IPS-20b (cell line): ENCODE measurements around the gene LAPTM4A.

Experiments
- H3K27ac ChIP-seq: one replicate; pipeline ENCODE4 v1.5.1; 2013; ENCODE audit warnings: low read length
- H3K27me3 ChIP-seq: 2 replicates; pipeline ENCODE4 v1.6.1; 2013; ENCODE audit warnings: mild to moderate bottlenecking, low read length, inconsistent platforms; ENCODE audit not compliant: insufficient read depth
- H3K36me3 ChIP-seq: 2 replicates; pipeline ENCODE4 v1.6.1; 2013; ENCODE audit warnings: low read depth, mild to moderate bottlenecking, inconsistent platforms, low read length, moderate library complexity; ENCODE audit not compliant: insufficient read depth
- H3K4me1 ChIP-seq: 2 replicates; pipeline ENCODE4 v1.6.1; 2013; ENCODE audit warnings: mild to moderate bottlenecking, control low read depth, inconsistent platforms, low read length, moderate library complexity; ENCODE audit not compliant: insufficient read depth
- H3K4me3 ChIP-seq: 2 replicates; pipeline ENCODE4 v1.5.1; 2013; ENCODE audit warnings: mild to moderate bottlenecking, low read length, inconsistent platforms
- H3K9ac ChIP-seq: 2 replicates; pipeline ENCODE4 v1.6.1; 2013; ENCODE audit warnings: low read depth, mild to moderate bottlenecking, inconsistent platforms, low read length, moderate library complexity
- H3K9me3 ChIP-seq: 2 replicates; pipeline ENCODE4 v1.6.1; 2013; ENCODE audit warnings: mild to moderate bottlenecking, low read depth, low read length, inconsistent platforms; ENCODE audit not compliant: insufficient read depth

Gene LAPTM4A

GRCh38 chr2:20061940-20062339, 10.5 kb upstream of the LAPTM4A start:
- Histone ChIP-seq H3K27ac (no peak overlapping the region), H3K4me1 (no peaks in the 10 kb centered on the region), H3K9me3 (no peaks in the 10 kb centered on the region), H3K36me3 (no peaks in the 10 kb centered on the region), H3K4me3 (no peak overlapping the region), H3K27me3 (no peaks in the 10 kb centered on the region), H3K9ac (no peak overlapping the region)

DNA sequence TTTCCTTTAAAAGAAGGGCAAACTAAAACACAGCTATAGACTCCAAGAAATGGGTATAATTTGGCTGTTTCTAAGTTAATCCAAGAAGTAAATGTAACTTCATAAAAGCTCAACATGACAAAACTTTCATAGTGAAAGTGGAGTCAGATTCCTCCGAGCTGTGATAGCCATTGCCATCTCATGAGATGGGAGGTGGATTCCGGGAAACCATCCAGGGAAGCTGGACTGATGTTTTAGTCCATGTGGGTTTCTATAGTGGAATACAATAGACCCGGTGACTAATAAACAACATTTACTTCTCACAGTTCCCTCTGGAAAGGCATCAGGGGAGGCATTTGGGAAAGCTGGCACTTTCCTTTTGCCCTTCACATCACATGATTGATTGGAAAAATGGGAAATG, 10.0 kb upstream of the LAPTM4A start:
- H3K4me3 ChIP-seq: no peak overlapping the region
- H3K9ac ChIP-seq: no peak overlapping the region
- no peaks in the 10 kb centered on the region for H3K36me3 ChIP-seq
- no peaks in the 10 kb centered on the region for H3K4me1 ChIP-seq
- H3K27me3 ChIP-seq: no peaks in the 10 kb centered on the region; the same call in 1 of the 2 replicates
- no peak overlapping the region for H3K27ac ChIP-seq
- H3K9me3 ChIP-seq: no peaks in the 10 kb centered on the region

GRCh38 chr2:20060106-20060505, 8.7 kb upstream of the LAPTM4A start:
- no peaks in the 10 kb centered on the region for H3K36me3 ChIP-seq
- no peak overlapping the region for H3K27ac ChIP-seq
- H3K9ac ChIP-seq: no peak overlapping the region
- no peaks in the 10 kb centered on the region for H3K4me1 ChIP-seq
- no peaks in the 10 kb centered on the region; the same call in 1 of the 2 replicates for H3K27me3 ChIP-seq
- no peak overlapping the region for H3K4me3 ChIP-seq
- no peaks in the 10 kb centered on the region for H3K9me3 ChIP-seq

- no peaks in the 10 kb centered on the region for H3K36me3 ChIP-seq
- no peak overlapping the region for H3K27ac ChIP-seq
- no peak overlapping the region for H3K4me3 ChIP-seq
- no peaks in the 10 kb centered on the region; the same call in 1 of the 2 replicates for H3K27me3 ChIP-seq
- H3K4me1 ChIP-seq: peaks cover 4% of the 10 kb centered on the region; the same call in 1 of the 2 replicates
- H3K9ac ChIP-seq: no peak overlapping the region
- H3K9me3 ChIP-seq: no peaks in the 10 kb centered on the region
Observed at GRCh38 chr2:20057268-20057667, 5.8 kb upstream of the LAPTM4A start.

DNA sequence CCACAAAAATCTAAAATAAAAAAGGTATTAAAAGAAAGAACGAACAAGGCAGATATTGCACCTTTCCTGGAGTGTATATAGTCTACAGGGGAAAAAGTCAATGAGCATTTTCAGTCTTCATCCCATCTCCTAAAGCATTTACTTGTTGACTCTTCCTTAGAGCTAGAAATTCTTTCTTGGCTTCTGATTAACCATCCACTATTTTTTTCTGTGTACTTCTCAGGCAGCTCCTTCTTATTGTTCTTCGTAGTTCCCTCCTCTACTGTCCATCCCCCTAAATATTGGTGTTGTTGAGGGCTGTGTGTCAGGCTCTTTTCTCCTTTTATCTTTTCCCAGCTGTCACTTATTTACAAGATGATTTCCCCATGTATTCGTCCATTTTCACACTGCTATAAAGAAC, 3.5 kb upstream of the LAPTM4A start:
- Histone ChIP-seq H3K27ac (no peak overlapping the region), H3K36me3 (no peaks in the 10 kb centered on the region), H3K27me3 (no peaks in the 10 kb centered on the region; the same call in 1 of the 2 replicates), H3K9me3 (no peaks in the 10 kb centered on the region), H3K4me1 (peaks cover 4% of the 10 kb centered on the region; the same call in 1 of the 2 replicates), H3K4me3 (no peak overlapping the region), H3K9ac (no peak overlapping the region)

- Histone ChIP-seq H3K27ac (no peak overlapping the region), H3K27me3 (no peaks in the 10 kb centered on the region; the same call in 1 of the 2 replicates), H3K4me3 (no peak overlapping the region)
Observed at GRCh38 chr2:20054119-20054518, 2.7 kb upstream of the LAPTM4A start.

DNA sequence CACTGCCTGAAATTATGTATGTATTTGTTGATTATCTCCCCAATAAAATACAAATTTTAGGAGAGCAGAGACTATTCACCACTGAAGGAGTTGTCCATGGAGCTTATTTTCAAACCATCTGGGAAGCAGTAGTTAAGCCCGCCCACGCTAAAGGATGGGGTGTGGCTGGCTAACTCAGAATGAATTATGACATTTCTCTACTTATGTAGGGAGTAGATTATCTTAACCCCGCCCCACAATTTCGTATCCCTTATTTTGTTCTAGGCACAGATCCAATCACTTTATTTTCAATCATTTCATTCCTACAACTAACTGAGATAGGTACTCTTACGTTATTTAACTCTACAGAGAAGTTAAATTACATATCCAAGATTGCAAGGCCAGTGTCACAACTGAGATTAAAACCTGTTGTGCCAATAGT, 1.4 kb upstream of the LAPTM4A start:
- peaks cover 15% of the 10 kb centered on the region for H3K4me1 ChIP-seq
- peak overlapping the region; percentile 95 for H3K4me3 ChIP-seq
- H3K9me3 ChIP-seq: no peaks in the 10 kb centered on the region
- no peaks in the 10 kb centered on the region for H3K36me3 ChIP-seq
- H3K9ac ChIP-seq: peak overlapping the region; percentile 92; the same call in 1 of the 2 replicates
- no peak overlapping the region for H3K27ac ChIP-seq
- H3K27me3 ChIP-seq: no peaks in the 10 kb centered on the region; the same call in 1 of the 2 replicates

More at GRCh38 chr2:20054119-20054518, 2.7 kb upstream of the LAPTM4A start:
- H3K9ac ChIP-seq: no peak overlapping the region
- no peaks in the 10 kb centered on the region for H3K9me3 ChIP-seq
- peaks cover 5% of the 10 kb centered on the region; the same call in 1 of the 2 replicates for H3K4me1 ChIP-seq
- no peaks in the 10 kb centered on the region for H3K36me3 ChIP-seq

GRCh38 chr2:20052229-20052851, 912 bp upstream of the LAPTM4A start:
- peak overlapping the region; percentile 92 for H3K9ac ChIP-seq
- H3K27me3 ChIP-seq: no peaks in the 10 kb centered on the region; the same call in 1 of the 2 replicates
- no peaks in the 10 kb centered on the region for H3K9me3 ChIP-seq
- no peaks in the 10 kb centered on the region for H3K36me3 ChIP-seq
- peak overlapping the region; percentile 95 for H3K4me3 ChIP-seq
- peaks cover 15% of the 10 kb centered on the region for H3K4me1 ChIP-seq
- peak overlapping the region; percentile 88 for H3K27ac ChIP-seq

DNA sequence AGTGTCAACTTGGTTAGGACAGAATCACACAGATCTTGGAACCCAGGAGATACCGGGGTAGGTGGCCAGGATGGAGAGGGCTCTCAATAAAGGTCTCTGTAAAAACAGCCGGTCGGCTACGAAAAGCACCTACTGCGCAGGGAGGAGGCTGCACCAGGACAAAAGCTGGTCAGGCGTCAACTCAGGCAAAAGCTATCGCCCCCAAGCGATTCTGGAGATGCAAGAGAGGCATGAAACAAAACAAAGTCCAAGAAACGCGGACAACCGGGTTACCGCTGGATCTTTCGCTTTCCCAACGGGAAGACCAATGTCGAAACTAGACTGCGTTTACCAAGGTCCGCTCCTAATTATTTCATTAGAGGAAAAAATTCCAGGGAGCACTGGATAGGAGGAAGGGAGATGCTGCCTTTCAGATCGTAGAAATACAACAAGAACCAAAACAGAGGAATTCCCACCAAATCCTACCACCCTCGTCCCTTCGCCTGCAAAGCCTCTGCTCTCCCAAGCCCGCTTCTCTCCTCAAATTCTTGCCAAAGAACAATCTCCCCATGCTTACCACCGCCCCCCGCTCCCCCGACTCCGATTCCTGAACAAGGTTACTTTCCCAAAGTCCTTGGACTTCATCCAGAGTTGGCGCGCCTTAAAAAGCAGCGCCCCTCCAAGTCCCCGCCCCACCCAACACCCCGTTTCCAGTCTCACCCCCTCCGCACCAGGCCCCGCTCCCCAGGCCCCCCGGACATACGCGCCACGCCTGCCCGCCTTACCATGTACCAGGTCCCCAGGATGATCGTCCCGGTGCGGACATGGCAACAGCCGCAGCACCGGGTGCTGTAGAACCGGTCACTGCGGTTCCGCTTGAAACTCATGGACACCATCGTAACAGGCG, 539 bp downstream of the LAPTM4A start:
- H3K4me1 ChIP-seq: peaks cover 15% of the 10 kb centered on the region
- peak overlapping the region; percentile 95 for H3K4me3 ChIP-seq
- H3K9ac ChIP-seq: peak overlapping the region; percentile 92
- no peaks in the 10 kb centered on the region for H3K27me3 ChIP-seq
- no peaks in the 10 kb centered on the region for H3K36me3 ChIP-seq
- H3K27ac ChIP-seq: peak overlapping the region; percentile 16
- H3K9me3 ChIP-seq: no peaks in the 10 kb centered on the region

GRCh38 chr2:20050104-20050645, 1.3 kb downstream of the LAPTM4A start:
- Histone ChIP-seq H3K4me1 (peaks cover 15% of the 10 kb centered on the region), H3K27me3 (no peaks in the 10 kb centered on the region), H3K4me3 (peak overlapping the region; percentile 95), H3K27ac (peak overlapping the region; percentile 16), H3K9me3 (no peaks in the 10 kb centered on the region), H3K36me3 (no peaks in the 10 kb centered on the region), H3K9ac (peak overlapping the region; percentile 92)

- H3K27ac ChIP-seq: peak overlapping the region; percentile 21
- H3K4me1 ChIP-seq: peaks cover 15% of the 10 kb centered on the region
- H3K9ac ChIP-seq: peak overlapping the region; percentile 92
- peak overlapping the region; percentile 95 for H3K4me3 ChIP-seq
- no peaks in the 10 kb centered on the region for H3K9me3 ChIP-seq
- no peaks in the 10 kb centered on the region for H3K36me3 ChIP-seq
- no peaks in the 10 kb centered on the region for H3K27me3 ChIP-seq
Observed at GRCh38 chr2:20049637-20050036, 1.8 kb downstream of the LAPTM4A start.
